Astrocyte of the spinal cord (primary cell): ENCODE data around the gene BLOC1S3.
"Not testable (repeated sequence)": the region's sequence is repeated elsewhere in the genome, so short reads cannot be mapped to it uniquely, and the experiment has no call there.

Source experiments
- DNase-seq: peaks from one replicate; pipeline ENCODE4 v3.0.0; 2011; ENCODE audit warnings: low read depth, low spot score
- H3K4me3 ChIP-seq: 2 replicates; pipeline ENCODE4 v1.5.1; 2011; ENCODE audit warnings: low read depth, mild to moderate bottlenecking, low read length, moderate library complexity
- in situ Hi-C: cut with HindIII; loops from 2 replicates; pipeline ENCODE4 v1.10.0; 2017; ENCODE audit warnings: low sequenced_read_pairs
- TF ChIP-seq, protein P1 (sequence below): IDR thresholded peaks from 2 replicates; pipeline ENCODE4 v1.5.1; 2012; ENCODE audit warnings: low read depth, mild to moderate bottlenecking, low read length, inconsistent platforms

BLOC1S3 gene

DNA sequence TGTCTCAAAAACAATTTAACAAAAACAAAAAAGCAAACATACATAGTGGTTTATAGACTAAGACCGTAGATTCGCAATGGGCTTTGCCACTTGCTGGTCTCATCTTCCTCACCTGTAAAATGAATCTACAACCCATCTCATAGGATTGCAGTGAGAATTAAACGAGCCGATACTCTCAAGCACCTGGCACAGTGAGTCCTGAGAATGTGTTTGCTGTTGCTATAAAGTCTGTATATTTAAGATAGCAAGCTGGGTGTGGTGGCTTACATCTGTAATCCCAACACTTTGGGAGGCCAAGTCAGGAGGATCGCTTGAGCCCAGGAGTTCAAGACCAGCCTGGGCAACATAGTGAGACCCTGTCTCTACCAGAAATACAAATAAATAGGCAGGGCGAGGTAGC is 44.1 kb downstream of the BLOC1S3 start:
- TF ChIP-seq, protein P1, sequence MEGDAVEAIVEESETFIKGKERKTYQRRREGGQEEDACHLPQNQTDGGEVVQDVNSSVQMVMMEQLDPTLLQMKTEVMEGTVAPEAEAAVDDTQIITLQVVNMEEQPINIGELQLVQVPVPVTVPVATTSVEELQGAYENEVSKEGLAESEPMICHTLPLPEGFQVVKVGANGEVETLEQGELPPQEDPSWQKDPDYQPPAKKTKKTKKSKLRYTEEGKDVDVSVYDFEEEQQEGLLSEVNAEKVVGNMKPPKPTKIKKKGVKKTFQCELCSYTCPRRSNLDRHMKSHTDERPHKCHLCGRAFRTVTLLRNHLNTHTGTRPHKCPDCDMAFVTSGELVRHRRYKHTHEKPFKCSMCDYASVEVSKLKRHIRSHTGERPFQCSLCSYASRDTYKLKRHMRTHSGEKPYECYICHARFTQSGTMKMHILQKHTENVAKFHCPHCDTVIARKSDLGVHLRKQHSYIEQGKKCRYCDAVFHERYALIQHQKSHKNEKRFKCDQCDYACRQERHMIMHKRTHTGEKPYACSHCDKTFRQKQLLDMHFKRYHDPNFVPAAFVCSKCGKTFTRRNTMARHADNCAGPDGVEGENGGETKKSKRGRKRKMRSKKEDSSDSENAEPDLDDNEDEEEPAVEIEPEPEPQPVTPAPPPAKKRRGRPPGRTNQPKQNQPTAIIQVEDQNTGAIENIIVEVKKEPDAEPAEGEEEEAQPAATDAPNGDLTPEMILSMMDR = no peak
- no peak overlapping the region for H3K4me3 ChIP-seq
- in situ Hi-C loops = no loop called here
- no peak for DNase-seq

DNA sequence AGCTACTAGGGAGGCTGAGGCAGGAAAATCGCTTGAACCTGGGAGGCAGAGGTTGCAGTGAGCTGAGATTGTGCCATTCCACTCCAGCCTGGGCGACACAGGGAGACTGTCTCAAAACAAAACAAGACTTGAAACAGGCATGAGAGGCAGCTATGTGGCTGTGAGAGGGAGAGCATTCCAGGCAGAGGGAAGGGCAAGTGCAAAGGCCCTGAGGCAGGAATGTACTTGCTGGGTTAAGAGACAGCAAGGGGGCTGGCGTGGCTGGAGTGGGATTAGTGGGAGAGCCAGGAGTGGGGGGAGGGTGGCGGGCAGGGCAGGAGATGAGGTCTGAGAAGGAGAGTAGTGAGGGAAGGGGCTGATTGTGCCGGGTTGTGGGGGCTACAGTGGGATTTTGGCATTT is 45.3 kb downstream of the BLOC1S3 start:
- TF ChIP-seq, protein P1 = no peak
- in situ Hi-C loops = no loop called here
- no peak for DNase-seq

DNA sequence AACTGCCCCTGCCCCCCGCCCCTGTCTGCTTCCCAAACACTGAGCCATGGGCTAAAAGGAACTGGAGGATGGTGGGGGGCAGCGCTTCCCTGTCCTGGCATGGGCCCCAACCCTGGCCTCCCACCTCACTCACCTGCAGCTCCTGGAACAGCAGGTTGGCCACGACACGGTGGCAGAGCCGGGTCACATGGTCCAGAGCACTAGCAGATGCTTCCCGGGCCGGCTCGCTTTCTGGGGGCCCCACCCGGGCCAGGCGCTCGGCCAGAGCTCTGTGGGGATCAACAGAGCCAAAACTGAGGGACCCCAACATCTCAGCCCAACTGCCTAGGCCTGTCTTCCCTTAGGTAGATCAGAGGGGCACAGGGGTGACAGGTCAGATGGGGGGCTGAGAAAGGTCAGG is 46.1 kb downstream of the BLOC1S3 start:
- no peak overlapping the region for H3K4me3 ChIP-seq
- TF ChIP-seq, protein P1 = no peak
- no peak for DNase-seq
- in situ Hi-C loops = no loop called here

More for the DNA sequence above, 45.3 kb downstream of the BLOC1S3 start:
- no peak overlapping the region for H3K4me3 ChIP-seq

DNA sequence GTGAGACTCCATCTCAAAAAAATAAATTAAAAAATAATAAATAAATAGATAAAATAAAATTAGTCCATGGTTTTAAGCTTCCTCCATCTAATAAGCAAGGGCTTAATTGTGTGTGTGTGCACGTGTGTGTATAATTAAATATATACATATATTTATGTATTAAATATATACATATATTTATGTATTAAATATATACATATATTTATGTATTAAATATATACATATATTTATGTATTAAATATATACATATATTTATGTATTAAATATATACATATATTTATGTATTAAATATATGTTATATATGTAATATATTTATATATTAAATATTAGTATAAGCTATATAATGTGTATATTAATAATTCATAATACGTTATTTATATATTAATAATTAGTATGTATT is 50.5 kb downstream of the BLOC1S3 start:
- H3K4me3 ChIP-seq, DNase-seq, in situ Hi-C loops: not testable (repeated sequence)
